Activated gamma-delta T cell treated with anti-CD3 and anti-CD28 coated beads, Interleukin-2, amount 50 U/mL, for 16 hours (primary cell): ENCODE results near the gene SYNDIG1L.

Experiments used
- DNase-seq: peaks from one replicate; pipeline ENCODE4 v3.0.0-alpha.2; 2020; ENCODE audit warnings: low read depth

SYNDIG1L gene

DNA sequence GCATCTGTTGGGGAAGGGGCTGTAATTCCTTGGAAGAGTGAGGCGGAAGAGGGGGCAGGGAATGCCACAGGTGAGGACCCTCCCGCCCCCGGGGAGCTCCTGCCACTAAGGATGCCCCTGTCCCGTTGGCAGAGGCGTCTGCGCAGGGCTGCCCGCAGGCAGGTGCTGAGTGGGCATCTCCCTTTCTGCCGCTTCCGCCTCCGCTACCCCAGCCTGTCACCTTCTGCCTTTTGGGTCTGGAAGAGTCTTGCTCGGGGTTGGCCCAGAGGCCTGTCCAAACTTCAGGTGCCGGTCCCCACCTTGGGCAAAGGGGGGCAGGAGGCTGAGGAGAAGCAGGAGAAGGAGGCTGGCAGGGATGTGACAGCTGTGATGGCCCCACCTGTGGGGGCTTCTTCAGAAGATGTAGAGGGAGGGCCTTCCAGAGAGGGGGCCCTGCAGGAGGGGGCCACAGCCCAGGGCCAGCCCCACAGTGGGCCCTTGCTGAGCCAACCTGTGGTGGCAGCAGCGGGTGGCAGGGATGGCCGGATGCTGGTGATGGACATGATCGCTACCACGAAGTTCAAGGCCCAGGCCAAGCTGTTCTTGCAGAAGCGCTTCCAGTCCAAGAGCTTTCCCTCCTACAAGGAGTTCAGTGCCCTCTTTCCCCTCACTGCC, 67.7 kb downstream of the SYNDIG1L start:
- no peak for DNase-seq

DNA sequence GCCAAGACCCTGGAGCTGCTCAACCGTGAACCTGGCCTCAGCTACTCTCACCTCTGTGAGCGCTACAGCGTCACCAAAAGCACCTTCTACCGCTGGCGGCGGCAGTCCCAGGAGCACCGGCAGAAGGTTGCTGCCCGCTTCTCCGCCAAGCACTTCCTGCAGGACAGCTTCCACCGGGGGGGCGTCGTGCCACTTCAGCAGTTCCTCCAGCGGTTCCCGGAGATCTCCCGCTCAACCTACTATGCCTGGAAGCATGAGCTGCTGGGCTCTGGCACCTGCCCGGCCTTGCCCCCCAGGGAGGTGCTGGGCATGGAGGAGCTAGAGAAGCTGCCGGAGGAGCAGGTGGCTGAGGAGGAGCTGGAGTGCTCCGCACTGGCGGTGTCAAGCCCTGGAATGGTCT, 68.4 kb downstream of the SYNDIG1L start:
- DNase-seq: no peak

DNA sequence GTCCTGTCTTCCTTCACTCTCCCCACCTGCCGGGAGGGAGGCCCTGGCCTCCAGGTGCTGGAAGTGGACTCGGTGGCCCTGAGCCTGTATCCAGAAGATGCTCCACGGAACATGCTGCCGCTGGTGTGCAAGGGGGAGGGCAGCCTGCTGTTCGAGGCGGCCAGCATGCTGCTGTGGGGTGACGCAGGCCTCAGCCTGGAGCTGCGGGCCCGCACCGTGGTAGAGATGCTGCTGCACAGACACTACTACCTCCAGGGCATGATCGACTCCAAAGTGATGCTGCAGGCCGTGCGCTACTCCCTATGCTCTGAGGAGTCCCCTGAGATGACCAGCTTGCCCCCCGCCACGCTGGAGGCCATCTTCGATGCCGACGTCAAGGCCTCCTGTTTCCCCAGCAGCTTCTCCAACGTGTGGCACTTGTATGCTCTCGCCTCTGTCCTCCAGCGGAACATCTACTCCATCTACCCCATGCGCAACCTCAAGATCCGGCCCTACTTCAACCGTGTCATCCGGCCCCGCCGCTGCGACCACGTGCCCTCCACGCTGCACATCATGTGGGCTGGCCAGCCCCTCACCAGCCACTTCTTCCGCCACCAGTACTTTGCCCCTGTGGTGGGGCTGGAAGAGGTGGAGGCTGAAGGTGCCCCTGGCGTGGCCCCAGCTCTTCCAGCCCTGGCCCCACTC, 69.0 kb downstream of the SYNDIG1L start:
- DNase-seq: no peak
